Mesenchymal stem cell (in vitro differentiated cells and primary cell): ENCODE results near the gene GNAT1.
"Not testable (repeated sequence)": the region's sequence is repeated elsewhere in the genome, so short reads cannot be mapped to it uniquely, and the experiment has no call there.

Experiments
- DNase-seq: peaks from one replicate; pipeline ENCODE4 v3.0.0-alpha.2; 2013
- H2AFZ ChIP-seq: one replicate; pipeline ENCODE4 v1.6.1; 2013; ENCODE audit warnings: low read depth, mild to moderate bottlenecking, control low read depth, inconsistent platforms, low read length, moderate library complexity
- H2AK5ac ChIP-seq: 2 replicates; pipeline ENCODE4 v1.6.1; 2013; ENCODE audit warnings: low read length, moderate library complexity, mild to moderate bottlenecking, inconsistent platforms; ENCODE audit not compliant: severe bottlenecking
- H2BK120ac ChIP-seq: one replicate; pipeline ENCODE4 v1.6.1; 2013; ENCODE audit warnings: low read depth, mild to moderate bottlenecking, inconsistent platforms, low read length, moderate library complexity
- H2BK12ac ChIP-seq, 2 experiments: one replicate each; pipeline ENCODE4 v1.6.1; 2013; ENCODE audit warnings: inconsistent platforms in 2 of 2, low read length in 2 of 2, mild to moderate bottlenecking in 2 of 2, moderate library complexity in 2 of 2, control low read depth in 1 of 2
- H2BK15ac ChIP-seq: one replicate; pipeline ENCODE4 v1.6.1; 2013; ENCODE audit warnings: mild to moderate bottlenecking, low read depth, inconsistent platforms; ENCODE audit not compliant: poor library complexity, severe bottlenecking
- H2BK5ac ChIP-seq: 2 replicates; pipeline ENCODE4 v1.6.1; 2013; ENCODE audit warnings: low read depth, mild to moderate bottlenecking, low read length, control low read depth, inconsistent platforms; ENCODE audit not compliant: poor library complexity, severe bottlenecking
- H3K14ac ChIP-seq, 2 experiments: one replicate each; pipeline ENCODE4 v1.6.1; 2013; ENCODE audit warnings: inconsistent platforms in 2 of 2, low read length in 2 of 2, control low read depth in 1 of 2, mild to moderate bottlenecking in 1 of 2, moderate library complexity in 1 of 2
- H3K18ac ChIP-seq, 2 experiments: one replicate each; pipeline ENCODE4 v1.6.1; 2013; ENCODE audit warnings: inconsistent platforms in 2 of 2, low read length in 2 of 2, control low read depth in 1 of 2, low read depth in 1 of 2, mild to moderate bottlenecking in 1 of 2
- H3K23ac ChIP-seq, 2 experiments: one replicate each; pipeline ENCODE4 v1.6.1; 2013; ENCODE audit warnings: inconsistent platforms in 2 of 2, low read length in 2 of 2, mild to moderate bottlenecking in 2 of 2, moderate library complexity in 2 of 2, control low read depth in 1 of 2
- H3K27ac ChIP-seq: 2 replicates; pipeline ENCODE4 v1.5.1; 2013; ENCODE audit warnings: mild to moderate bottlenecking, moderate library complexity, low read length, control low read depth, inconsistent platforms; ENCODE audit not compliant: poor library complexity, severe bottlenecking
- H3K27me3 ChIP-seq, 2 experiments: 2 replicates each; pipeline versions ENCODE4 v1.6.1 to v1.7.0; 2013; ENCODE audit warnings: low read length in 2 of 2, mild to moderate bottlenecking in 2 of 2, moderate library complexity in 2 of 2, control low read depth in 1 of 2, inconsistent platforms in 1 of 2; ENCODE audit not compliant: control insufficient read depth in 1 of 2, insufficient read depth in 1 of 2
- H3K36me3 ChIP-seq, 2 experiments: 2 replicates each; pipeline versions ENCODE4 v1.6.1 to v1.7.0; 2013; ENCODE audit warnings: low read length in 2 of 2, control low read depth in 1 of 2, inconsistent platforms in 1 of 2, low read depth in 1 of 2, mild to moderate bottlenecking in 1 of 2; ENCODE audit not compliant: insufficient read depth in 2 of 2, control insufficient read depth in 1 of 2
- H3K4ac ChIP-seq, 2 experiments: one replicate each; pipeline ENCODE4 v1.6.1; 2013; ENCODE audit warnings: inconsistent platforms in 2 of 2, low read length in 2 of 2, mild to moderate bottlenecking in 2 of 2, moderate library complexity in 2 of 2, control low read depth in 1 of 2, low read depth in 1 of 2
- H3K4me1 ChIP-seq: 2 replicates; pipeline ENCODE4 v1.6.1; 2013; ENCODE audit warnings: low read depth, low read length, control low read depth; ENCODE audit not compliant: control insufficient read depth, insufficient read depth
- H3K4me2 ChIP-seq: 2 replicates; pipeline ENCODE4 v1.6.1; 2013; ENCODE audit warnings: low read length, mild to moderate bottlenecking, inconsistent platforms; ENCODE audit not compliant: poor library complexity, severe bottlenecking
- H3K4me3 ChIP-seq, 2 experiments: 2 replicates each; pipeline versions ENCODE4 v1.5.1 to v1.7.0; 2013; ENCODE audit warnings: low read length in 2 of 2, mild to moderate bottlenecking in 2 of 2, control low read depth in 1 of 2, low read depth in 1 of 2; ENCODE audit not compliant: insufficient read depth in 1 of 2
- H3K79me1 ChIP-seq: replicated peaks from 2 replicates; pipeline ENCODE4 v1.6.1; 2013; ENCODE audit warnings: mild to moderate bottlenecking, control low read depth, low read length, inconsistent platforms; ENCODE audit not compliant: poor library complexity, severe bottlenecking
- H3K9ac ChIP-seq: 2 replicates; pipeline ENCODE4 v1.7.0; 2013; ENCODE audit warnings: mild to moderate bottlenecking, low read length, moderate library complexity
- H3K9me3 ChIP-seq: 2 replicates; pipeline ENCODE4 v1.7.0; 2013; ENCODE audit warnings: mild to moderate bottlenecking, low read length; ENCODE audit not compliant: control insufficient read depth
- H4K8ac ChIP-seq: one replicate; pipeline ENCODE4 v1.6.1; 2013; ENCODE audit warnings: inconsistent platforms, mild to moderate bottlenecking, low read length, moderate library complexity
- H4K91ac ChIP-seq: one replicate; pipeline ENCODE4 v1.6.1; 2013; ENCODE audit warnings: mild to moderate bottlenecking, low read length, inconsistent platforms
- WGBS: methylation state at CpG from one replicate; pipeline ENCODE4 v1.1.7; 2013; ENCODE audit warnings: mixed read lengths; 5-methylcytosine and 5-hydroxymethylcytosine counted together

The GNAT1 gene

DNA sequence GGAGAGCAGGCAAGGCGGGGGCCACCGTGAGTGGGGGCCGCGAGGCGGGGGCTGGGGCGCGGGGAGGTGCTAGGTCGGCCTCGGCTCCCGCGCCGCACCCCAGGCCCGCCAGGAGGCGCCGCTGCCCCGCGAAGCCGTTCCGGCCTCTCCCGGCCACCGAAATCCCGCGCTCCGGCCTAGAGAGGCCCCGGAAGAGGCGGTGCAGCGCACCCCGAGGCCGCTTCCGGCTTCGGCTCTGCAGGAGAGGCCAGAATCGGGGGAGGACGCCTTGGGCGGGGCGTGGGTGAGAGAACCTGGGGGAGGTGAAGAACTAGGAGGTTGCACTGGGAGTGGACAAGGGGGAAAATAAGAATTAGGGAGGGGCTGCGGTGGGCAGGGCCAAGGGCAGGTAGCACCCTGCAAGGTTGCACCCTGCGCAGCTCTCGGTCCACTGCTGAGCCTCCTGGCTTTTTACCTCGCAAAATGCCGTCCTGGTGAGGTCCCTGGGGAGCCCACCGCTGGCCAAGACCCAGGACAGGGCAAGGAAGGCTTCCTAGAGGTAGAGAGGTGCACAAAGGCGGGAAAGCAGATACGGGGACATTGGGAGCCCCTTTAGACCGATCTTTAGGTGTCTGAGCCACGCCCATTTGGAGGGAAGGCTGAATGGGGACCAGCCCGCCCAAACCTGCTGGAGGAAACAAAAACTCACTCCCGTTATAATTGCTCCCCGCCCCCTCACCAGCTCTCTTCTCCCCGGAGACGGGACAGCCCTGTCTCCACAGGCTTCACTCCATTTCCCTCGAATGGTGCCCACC, 36.2 kb downstream of the GNAT1 start:
- Histone ChIP-seq H3K27ac (peak overlapping the region; percentile 76), H3K27me3 (peaks cover 4 to 18% of the 10 kb centered on the region in 2 experiments), H2BK12ac (peak overlapping the region; percentile 46 to 69), H4K8ac (peak overlapping the region; percentile 93), H4K91ac (peak overlapping the region; percentile 85), H3K4me1 (peaks cover 15% of the 10 kb centered on the region), H3K4me2 (peak overlapping the region; percentile 90), H3K9ac (peak overlapping the region; percentile 89), H2AFZ (peak overlapping the region; percentile 90), H3K23ac (peak overlapping the region in 1 of 2 experiments; percentile 3), H3K4ac (peak overlapping the region; percentile 84 to 89), H2BK5ac (no peak overlapping the region), H2BK15ac (peak overlapping the region; percentile 95), H2BK120ac (peak overlapping the region; percentile 57), H2AK5ac (peak overlapping the region; percentile 28), H3K4me3 (peak overlapping the region; percentile 64 to 95), H3K36me3 (no peaks in the 10 kb centered on the region), H3K79me1 (peaks cover 3% of the 10 kb centered on the region), H3K18ac (peak overlapping the region; percentile 74 to 97), H3K9me3 (no peaks in the 10 kb centered on the region), H3K14ac (peak overlapping the region in 1 of 2 experiments; percentile 58)
- under 1% methylated on average over 51 of the region's 51 CpGs for WGBS
- DNase-seq, result peak; percentile 87

GRCh38 chr3:50228184-50228763, 36.9 kb downstream of the GNAT1 start:
- not testable (repeated sequence) for H3K36me3 ChIP-seq

DNA sequence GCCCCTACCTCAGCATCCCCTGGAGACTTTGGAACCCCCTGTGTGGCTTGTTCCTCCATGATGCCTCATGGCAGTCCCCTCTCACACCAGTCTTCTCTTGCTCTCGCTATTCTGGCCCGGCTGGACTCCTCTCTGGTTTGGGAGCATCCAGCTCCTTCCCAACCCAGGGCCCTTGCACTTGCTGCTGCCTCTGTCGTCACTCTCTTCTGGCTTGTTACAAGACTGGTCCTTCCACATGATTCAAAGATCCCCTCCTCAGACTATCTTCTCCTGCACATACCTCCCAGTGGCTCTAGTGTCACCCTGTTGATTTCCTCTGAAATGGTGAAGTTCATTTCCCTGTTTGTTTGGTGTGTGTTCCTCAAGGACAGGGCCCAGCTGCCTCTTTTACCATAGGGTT, 38.1 kb downstream of the GNAT1 start:
- no peak overlapping the region for H3K23ac ChIP-seq
- DNase-seq, result no peak
- no peaks in the 10 kb centered on the region for H3K9me3 ChIP-seq
- peaks cover 3% of the 10 kb centered on the region for H3K79me1 ChIP-seq
- no peaks in the 10 kb centered on the region for H3K36me3 ChIP-seq
- no peak overlapping the region for H2BK12ac ChIP-seq
- no peak overlapping the region for H3K4me3 ChIP-seq
- no peak overlapping the region for H3K9ac ChIP-seq
- H3K27ac ChIP-seq, result no peak overlapping the region
- WGBS, result 96% methylated on average over 3 of the region's 3 CpGs
- no peak overlapping the region for H4K91ac ChIP-seq
- peaks cover 3 to 5% of the 10 kb centered on the region in 2 experiments for H3K27me3 ChIP-seq
- no peak overlapping the region for H2BK5ac ChIP-seq
- no peak overlapping the region for H2BK15ac ChIP-seq
- H3K14ac ChIP-seq, result no peak overlapping the region
- no peak overlapping the region for H3K18ac ChIP-seq
- no peak overlapping the region for H2AFZ ChIP-seq
- peak overlapping the region; percentile 14 for H2AK5ac ChIP-seq
- no peak overlapping the region for H3K4me2 ChIP-seq
- no peak overlapping the region for H3K4ac ChIP-seq
- no peak overlapping the region for H4K8ac ChIP-seq
- H3K4me1 ChIP-seq, result peaks cover 15% of the 10 kb centered on the region
- H2BK120ac ChIP-seq, result no peak overlapping the region

More at GRCh38 chr3:50228184-50228763, 36.9 kb downstream of the GNAT1 start:
- H3K4me2 ChIP-seq, result peak overlapping the region; percentile 85
- 51% methylated on average over 15 of the region's 15 CpGs for WGBS
- H3K9me3 ChIP-seq, H2BK5ac ChIP-seq, H2BK12ac ChIP-seq, H2BK120ac ChIP-seq, H3K14ac ChIP-seq, H2AK5ac ChIP-seq, H3K79me1 ChIP-seq, DNase-seq, H2AFZ ChIP-seq, H4K91ac ChIP-seq, H3K23ac ChIP-seq: not testable (repeated sequence)
- H3K9ac ChIP-seq, result peak overlapping the region; percentile 89
- peak overlapping the region in 1 of 2 experiments; percentile 19 for H3K18ac ChIP-seq
- peaks cover 4 to 15% of the 10 kb centered on the region in 2 experiments for H3K27me3 ChIP-seq
- H3K27ac ChIP-seq, result peak overlapping the region; percentile 7
- peak overlapping the region in 1 of 2 experiments; percentile 59 for H3K4ac ChIP-seq
- H4K8ac ChIP-seq, result peak overlapping the region; percentile 92
- peaks cover 15% of the 10 kb centered on the region for H3K4me1 ChIP-seq
- H2BK15ac ChIP-seq, result peak overlapping the region; percentile 3
- peak overlapping the region in 1 of 2 experiments; percentile 95 for H3K4me3 ChIP-seq

DNA sequence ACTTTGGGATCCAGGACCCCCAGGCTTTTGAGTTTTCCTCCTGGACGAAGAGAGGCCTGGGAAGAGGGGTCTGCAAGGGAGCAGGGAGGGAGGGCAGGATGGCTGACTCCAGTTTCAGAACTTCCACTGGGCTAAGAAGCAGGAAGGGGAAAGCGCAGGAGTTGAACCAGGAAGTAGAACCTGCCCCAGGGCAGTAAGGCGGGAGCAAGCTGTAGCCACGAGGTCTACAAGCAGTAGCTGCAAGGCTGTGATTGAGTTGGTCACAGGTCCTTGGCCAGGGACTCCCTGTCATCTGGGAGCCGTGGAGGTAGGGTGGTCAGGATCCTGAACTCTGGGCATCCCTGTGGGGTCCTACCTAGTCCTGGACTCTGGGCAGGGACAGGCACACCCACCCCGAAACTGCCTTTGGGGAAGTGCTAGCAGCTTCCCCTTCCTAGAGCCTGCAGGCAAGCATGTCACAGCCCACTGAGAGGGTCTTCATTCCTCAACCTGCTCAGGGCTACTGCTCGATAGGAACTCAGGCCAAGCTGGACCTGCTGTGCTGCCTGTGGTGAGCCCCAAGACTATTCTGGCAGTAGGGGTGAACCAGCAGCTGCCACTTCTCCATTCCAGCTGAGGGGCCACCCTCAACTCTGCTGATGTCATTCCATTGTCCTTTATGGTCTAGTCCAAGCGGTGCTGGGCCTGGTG, 38.8 kb downstream of the GNAT1 start:
- Histone ChIP-seq H3K14ac (no peak overlapping the region), H3K79me1 (peaks cover 8% of the 10 kb centered on the region), H4K8ac (no peak overlapping the region), H3K4me2 (no peak overlapping the region), H3K9me3 (no peaks in the 10 kb centered on the region), H2BK12ac (peak overlapping the region in 1 of 2 experiments; percentile 6), H3K27ac (no peak overlapping the region), H3K4me1 (peaks cover 21% of the 10 kb centered on the region), H4K91ac (no peak overlapping the region), H3K4ac (no peak overlapping the region), H2BK5ac (no peak overlapping the region), H2AFZ (no peak overlapping the region), H3K9ac (no peak overlapping the region), H3K36me3 (no peaks in the 10 kb centered on the region), H2BK120ac (no peak overlapping the region), H3K23ac (no peak overlapping the region), H2AK5ac (no peak overlapping the region), H3K4me3 (no peak overlapping the region), H3K27me3 (no peaks in the 10 kb centered on the region), H3K18ac (no peak overlapping the region), H2BK15ac (no peak overlapping the region)
- 93% methylated on average over 8 of the region's 8 CpGs for WGBS
- DNase-seq, result no peak
